ENCODE data around the gene SLC16A1.
"Not testable (repeated sequence)": the region's sequence is repeated elsewhere in the genome, so short reads cannot be mapped to it uniquely, and the experiment has no call there.

SLC16A1 gene

GRCh38 chr1:112955773-112956543 lies at the start of gene SLC16A1:
Gene SLC16A1 (minus strand): TSS chr1:112956196. CDS start chr1:112929308, 26,888 bp downstream.
- peak; percentile 92 for DNase-seq

- DNase-seq = no peak
Measured at GRCh38 chr1:113003751-113004690, 48.0 kb upstream of the SLC16A1 start.

GRCh38 chr1:113002297-113002696 lies 46.3 kb upstream of the SLC16A1 start:
- DNase-seq = no peak

- DNase-seq = no peak
Measured at GRCh38 chr1:112998592-112999235, 42.7 kb upstream of the SLC16A1 start.

GRCh38 chr1:112997781-112998180 lies 41.8 kb upstream of the SLC16A1 start:
- no peak for DNase-seq

- DNase-seq = no peak
Measured at GRCh38 chr1:112995890-112996289, 39.9 kb upstream of the SLC16A1 start.

GRCh38 chr1:112995021-112995420 lies 39.0 kb upstream of the SLC16A1 start:
- not testable (repeated sequence) for DNase-seq

- DNase-seq = no peak
Measured at GRCh38 chr1:112992780-112993179, 36.8 kb upstream of the SLC16A1 start.

- DNase-seq = no peak
Measured at GRCh38 chr1:112991402-112992120, 35.6 kb upstream of the SLC16A1 start.

- DNase-seq = no peak
Measured at GRCh38 chr1:112990271-112990670, 34.3 kb upstream of the SLC16A1 start.

GRCh38 chr1:112988367-112988766 lies 32.4 kb upstream of the SLC16A1 start:
- no peak for DNase-seq

GRCh38 chr1:112985123-112985522 lies 29.1 kb upstream of the SLC16A1 start:
- DNase-seq = no peak

- no peak for DNase-seq
Measured at GRCh38 chr1:112983537-112984131, 27.6 kb upstream of the SLC16A1 start.

- no peak for DNase-seq
Measured at GRCh38 chr1:112982853-112983536, 27.0 kb upstream of the SLC16A1 start.

GRCh38 chr1:112982328-112982727 lies 26.3 kb upstream of the SLC16A1 start:
- no peak for DNase-seq

- not testable (repeated sequence) for DNase-seq
Measured at GRCh38 chr1:112981834-112982233, 25.8 kb upstream of the SLC16A1 start.

GRCh38 chr1:112981426-112981825 lies 25.4 kb upstream of the SLC16A1 start:
- DNase-seq = no peak

GRCh38 chr1:112975336-112975735 lies 19.3 kb upstream of the SLC16A1 start:
- no peak for DNase-seq

- no peak for DNase-seq
Measured at GRCh38 chr1:112974646-112975045, 18.6 kb upstream of the SLC16A1 start.

- DNase-seq = no peak
Measured at GRCh38 chr1:112973788-112974187, 17.8 kb upstream of the SLC16A1 start.

GRCh38 chr1:112971006-112971405 lies 15.0 kb upstream of the SLC16A1 start:
- no peak for DNase-seq

- DNase-seq = no peak
Measured at GRCh38 chr1:112964347-112964746, 8.4 kb upstream of the SLC16A1 start.
